Kidney epithelial cell (primary cell): ENCODE data around the gene DENND2D. TPM values are rescaled to one million over a fixed set of nuclear protein-coding genes. Genes with fewer than 3 reads are reported as not detected.

Source experiments
- DNase-seq: peaks from one replicate; pipeline ENCODE4 v3.0.0-alpha.2; 2010; ENCODE audit warnings: low read depth
- H3K27me3 ChIP-seq: 2 replicates; pipeline ENCODE4 v1.6.0; 2011; ENCODE audit warnings: low read length; ENCODE audit not compliant: control insufficient read depth, insufficient read depth
- H3K36me3 ChIP-seq: 2 replicates; pipeline ENCODE4 v1.5.1; 2011; ENCODE audit warnings: low read length; ENCODE audit not compliant: control insufficient read depth, insufficient read depth
- H3K4me3 ChIP-seq: 2 replicates; pipeline ENCODE4 v1.5.1; 2011; ENCODE audit warnings: low read depth, mild to moderate bottlenecking, control low read depth, low read length
- CTCF ChIP-seq: IDR thresholded peaks from 2 replicates; pipeline ENCODE4 v1.5.1; 2011; ENCODE audit warnings: mild to moderate bottlenecking, moderate library complexity, low read length, control low read depth, inconsistent platforms; ENCODE audit not compliant: insufficient read depth, poor library complexity, severe bottlenecking
- total RNA-seq: library from RNA; depleted of rRNA; stranded (reverse); fragments of >200 nt; gene quantifications from 2 replicates; pipeline ENCODE4 v1.2.3, GENCODE V29; 2015

The DENND2D gene
- total RNA-seq, 1 donor from 2014 or later, result 13.2 TPM

- peak within 1 kb of the TSS; percentile 98 for H3K4me3 ChIP-seq
- H3K36me3 ChIP-seq, result no peaks in the 10 kb centered on the region
- TF ChIP-seq CTCF, result no peak
- peak; percentile 93 for DNase-seq
- no peaks in the 10 kb centered on the region for H3K27me3 ChIP-seq
Observed at GRCh38 chr1:111139956-111140679, 60.3 kb downstream of the DENND2D start, which contains the start of the genes CEPT1 and DRAM2. Gene CEPT1 (plus strand): TSS chr1:111140223. CDS start chr1:111147715, 7,492 bp downstream. Gene DRAM2 (minus strand): TSS chr1:111140093. CDS start chr1:111131554, 8,539 bp downstream.

- DNase-seq, result peak; percentile 39
- Histone ChIP-seq H3K36me3 (no peaks in the 10 kb centered on the region), H3K27me3 (no peaks in the 10 kb centered on the region), H3K4me3 (peak overlapping the region; percentile 98)
- no peak for TF ChIP-seq CTCF
Observed at GRCh38 chr1:111139324-111139955, 61.0 kb downstream of the DENND2D start.

Other genes starting within 250 kb of the DENND2D start
- gene LRIF1, start 236.7 kb downstream of the DENND2D start, total RNA-seq, result 26.4 and 33.1 TPM in 2 replicates
- 69.4 and 84.3 TPM in 2 replicates for gene DRAM2, start 60.6 kb downstream of the DENND2D start, total RNA-seq
- gene CEPT1, start 60.4 kb downstream of the DENND2D start, total RNA-seq, result 23.7 and 25.2 TPM in 2 replicates
- gene CHI3L2, start 27.1 kb upstream of the DENND2D start, total RNA-seq, result 3.2 and 7.5 TPM in 2 replicates
- gene CHIA, start 90.2 kb upstream of the DENND2D start, total RNA-seq, result not detected in 2 replicates
- gene OVGP1, start 227.1 kb upstream of the DENND2D start, total RNA-seq, result 0.96 and 1.5 TPM in 2 replicates
- 39.7 and 40.5 TPM in 2 replicates for gene WDR77, start 248.6 kb upstream of the DENND2D start, total RNA-seq
- gene ATP5PB, start 248.8 kb upstream of the DENND2D start, total RNA-seq, result 224 and 249 TPM in 2 replicates